ENCODE measurements around the gene CLSTN1.
A peak's percentile ranks its signal among the peaks of the same experiment; 100 is the strongest.

The CLSTN1 gene

GRCh38 chr1:9811239-9811966 lies 12.4 kb downstream of the CLSTN1 start:
- H2BK5ac ChIP-seq (ENCODE audit: low read depth, low read length, poor library complexity): no peak overlapping the region
- no peaks in the 10 kb centered on the region for H3K27me3 ChIP-seq (ENCODE audit: insufficient read depth, low read length)
- H2BK12ac ChIP-seq (ENCODE audit: low read length): no peak overlapping the region
- no peak overlapping the region for H2AK5ac ChIP-seq (ENCODE audit: low read length)
- no peaks in the 10 kb centered on the region for H3K36me3 ChIP-seq (ENCODE audit: control insufficient read depth in 1 of 2, insufficient read depth in 2 of 2, low read length in 2 of 2)
- H3K9me3 ChIP-seq (ENCODE audit: insufficient read depth, low read depth, low read length): no peaks in the 10 kb centered on the region
- no peak overlapping the region for H4K8ac ChIP-seq (ENCODE audit: low read depth, low read length)
- H3K27ac ChIP-seq (ENCODE audit: low read depth, low read length): no peak overlapping the region
- H3K4me2 ChIP-seq (ENCODE audit: low read length): no peak overlapping the region
- no peak overlapping the region for H3K4me3 ChIP-seq (ENCODE audit: low read depth, low read length)
- H3K23ac ChIP-seq (ENCODE audit: low read length): no peak overlapping the region
- no peak overlapping the region for H3K18ac ChIP-seq (ENCODE audit: low read length)
- no peak overlapping the region for H2BK120ac ChIP-seq (ENCODE audit: insufficient read depth, low read length, poor library complexity)
- DNase-seq: no peak
- peaks cover 3 to 5% of the 10 kb centered on the region in 2 experiments for H3K4me1 ChIP-seq (ENCODE audit: control insufficient read depth in 1 of 2, insufficient read depth in 2 of 2, low read length in 2 of 2)
- no peak overlapping the region for H4K12ac ChIP-seq (ENCODE audit: low read depth, low read length)
- no peak overlapping the region for H3K14ac ChIP-seq (ENCODE audit: low read length)
- H4K91ac ChIP-seq (ENCODE audit: low read depth, low read length): no peak overlapping the region
- no CpG with 5 or more reads among the region's 6 CpGs for WGBS (ENCODE audit: extremely low coverage, insufficient coverage, insufficient read length)
- peaks cover 2% of the 10 kb centered on the region for H3K79me2 ChIP-seq (ENCODE audit: control insufficient read depth, insufficient read depth, low read length, poor library complexity)
- no peak overlapping the region for H2AFZ ChIP-seq (ENCODE audit: insufficient read depth, low read length, poor library complexity)
- no peak overlapping the region for H3K4ac ChIP-seq (ENCODE audit: low read depth, low read length)
- H3K79me1 ChIP-seq (ENCODE audit: low read length): no peaks in the 10 kb centered on the region
- H3K9ac ChIP-seq (ENCODE audit: low read length): no peak overlapping the region

GRCh38 chr1:9809100-9809510 lies 14.7 kb downstream of the CLSTN1 start:
- no peaks in the 10 kb centered on the region for H3K27me3 ChIP-seq (ENCODE audit: insufficient read depth, low read length)
- no peak overlapping the region for H2AFZ ChIP-seq (ENCODE audit: insufficient read depth, low read length, poor library complexity)
- no peak overlapping the region for H3K9ac ChIP-seq (ENCODE audit: low read length)
- no peak overlapping the region for H3K23ac ChIP-seq (ENCODE audit: low read length)
- peaks cover 2% of the 10 kb centered on the region for H3K79me2 ChIP-seq (ENCODE audit: control insufficient read depth, insufficient read depth, low read length, poor library complexity)
- H3K36me3 ChIP-seq (ENCODE audit: control insufficient read depth in 1 of 2, insufficient read depth in 2 of 2, low read length in 2 of 2): no peaks in the 10 kb centered on the region
- no peak overlapping the region for H3K14ac ChIP-seq (ENCODE audit: low read length)
- no peak overlapping the region for H4K8ac ChIP-seq (ENCODE audit: low read depth, low read length)
- no peak overlapping the region for H3K4me3 ChIP-seq (ENCODE audit: low read depth, low read length)
- peaks cover 3% of the 10 kb centered on the region for H3K9me3 ChIP-seq (ENCODE audit: insufficient read depth, low read depth, low read length)
- H3K4me2 ChIP-seq (ENCODE audit: low read length): no peak overlapping the region
- no peak overlapping the region for H3K27ac ChIP-seq (ENCODE audit: low read depth, low read length)
- no peak overlapping the region for H4K12ac ChIP-seq (ENCODE audit: low read depth, low read length)
- H2BK120ac ChIP-seq (ENCODE audit: insufficient read depth, low read length, poor library complexity): no peak overlapping the region
- no peak overlapping the region for H4K91ac ChIP-seq (ENCODE audit: low read depth, low read length)
- no peak overlapping the region for H2AK5ac ChIP-seq (ENCODE audit: low read length)
- no peak overlapping the region for H2BK5ac ChIP-seq (ENCODE audit: low read depth, low read length, poor library complexity)
- H3K18ac ChIP-seq (ENCODE audit: low read length): no peak overlapping the region
- no peak overlapping the region for H2BK12ac ChIP-seq (ENCODE audit: low read length)
- no CpG with 5 or more reads among the region's 8 CpGs for WGBS (ENCODE audit: extremely low coverage, insufficient coverage, insufficient read length)
- peaks cover 3 to 5% of the 10 kb centered on the region in 2 experiments for H3K4me1 ChIP-seq (ENCODE audit: control insufficient read depth in 1 of 2, insufficient read depth in 2 of 2, low read length in 2 of 2)
- peak in 1 of 2 donors; percentile 20 for DNase-seq
- no peaks in the 10 kb centered on the region for H3K79me1 ChIP-seq (ENCODE audit: low read length)
- H3K4ac ChIP-seq (ENCODE audit: low read depth, low read length): no peak overlapping the region

GRCh38 chr1:9808459-9808858 lies 15.3 kb downstream of the CLSTN1 start:
- Histone ChIP-seq H3K18ac (ENCODE audit: low read length) (no peak overlapping the region), H3K4me3 (ENCODE audit: low read depth, low read length) (no peak overlapping the region), H3K4ac (ENCODE audit: low read depth, low read length) (no peak overlapping the region), H3K79me2 (ENCODE audit: control insufficient read depth, insufficient read depth, low read length, poor library complexity) (peaks cover 2% of the 10 kb centered on the region), H3K27ac (ENCODE audit: low read depth, low read length) (no peak overlapping the region), H3K36me3 (ENCODE audit: control insufficient read depth in 1 of 2, insufficient read depth in 2 of 2, low read length in 2 of 2) (no peaks in the 10 kb centered on the region), H3K79me1 (ENCODE audit: low read length) (no peaks in the 10 kb centered on the region), H2BK12ac (ENCODE audit: low read length) (no peak overlapping the region), H3K27me3 (ENCODE audit: insufficient read depth, low read length) (no peaks in the 10 kb centered on the region), H3K14ac (ENCODE audit: low read length) (no peak overlapping the region), H2AK5ac (ENCODE audit: low read length) (no peak overlapping the region), H4K12ac (ENCODE audit: low read depth, low read length) (no peak overlapping the region), H2BK120ac (ENCODE audit: insufficient read depth, low read length, poor library complexity) (no peak overlapping the region), H2AFZ (ENCODE audit: insufficient read depth, low read length, poor library complexity) (no peak overlapping the region), H3K4me2 (ENCODE audit: low read length) (no peak overlapping the region), H4K8ac (ENCODE audit: low read depth, low read length) (no peak overlapping the region), H3K9ac (ENCODE audit: low read length) (no peak overlapping the region), H4K91ac (ENCODE audit: low read depth, low read length) (no peak overlapping the region), H3K9me3 (ENCODE audit: insufficient read depth, low read depth, low read length) (peaks cover 3% of the 10 kb centered on the region), H2BK5ac (ENCODE audit: low read depth, low read length, poor library complexity) (no peak overlapping the region), H3K4me1 (ENCODE audit: control insufficient read depth in 1 of 2, insufficient read depth in 2 of 2, low read length in 2 of 2) (peaks cover 3 to 5% of the 10 kb centered on the region in 2 experiments), H3K23ac (ENCODE audit: low read length) (no peak overlapping the region)
- DNase-seq: no peak
- WGBS (ENCODE audit: extremely low coverage, insufficient coverage, insufficient read length): no CpG with 5 or more reads among the region's 8 CpGs

DNA sequence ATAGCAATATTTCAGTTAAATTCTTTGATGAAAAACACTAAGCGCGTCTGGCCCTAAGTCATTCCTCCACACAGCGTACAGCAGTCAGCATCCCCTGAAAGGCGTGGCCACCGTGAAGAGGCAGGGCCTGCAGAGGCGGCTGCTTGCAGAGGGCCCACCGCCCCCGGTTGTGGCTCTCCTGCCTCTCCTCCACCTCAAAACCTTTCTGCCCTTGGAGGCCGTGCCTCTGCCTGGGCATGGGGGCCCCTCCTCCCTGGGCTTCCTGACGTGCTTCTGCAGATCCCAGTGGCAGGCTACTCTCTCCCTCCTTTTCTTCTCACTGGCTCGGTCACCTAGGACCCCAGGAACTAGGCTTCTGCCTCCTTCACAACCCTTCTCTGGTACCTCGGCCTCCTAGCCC lies 16.2 kb downstream of the CLSTN1 start:
- no peak overlapping the region for H3K14ac ChIP-seq (ENCODE audit: low read length)
- no peak overlapping the region for H3K18ac ChIP-seq (ENCODE audit: low read length)
- H2BK120ac ChIP-seq (ENCODE audit: insufficient read depth, low read length, poor library complexity): no peak overlapping the region
- H4K91ac ChIP-seq (ENCODE audit: low read depth, low read length): no peak overlapping the region
- no peak overlapping the region for H3K23ac ChIP-seq (ENCODE audit: low read length)
- H4K8ac ChIP-seq (ENCODE audit: low read depth, low read length): no peak overlapping the region
- no peak overlapping the region for H3K4me2 ChIP-seq (ENCODE audit: low read length)
- H3K27ac ChIP-seq (ENCODE audit: low read depth, low read length): no peak overlapping the region
- H4K12ac ChIP-seq (ENCODE audit: low read depth, low read length): no peak overlapping the region
- no peak overlapping the region for H3K9ac ChIP-seq (ENCODE audit: low read length)
- no peaks in the 10 kb centered on the region for H3K79me1 ChIP-seq (ENCODE audit: low read length)
- WGBS (ENCODE audit: extremely low coverage, insufficient coverage, insufficient read length): no CpG with 5 or more reads among the region's 12 CpGs
- no peaks in the 10 kb centered on the region for H3K36me3 ChIP-seq (ENCODE audit: control insufficient read depth in 1 of 2, insufficient read depth in 2 of 2, low read length in 2 of 2)
- H3K9me3 ChIP-seq (ENCODE audit: insufficient read depth, low read depth, low read length): peaks cover 3% of the 10 kb centered on the region
- H3K79me2 ChIP-seq (ENCODE audit: control insufficient read depth, insufficient read depth, low read length, poor library complexity): peaks cover 2% of the 10 kb centered on the region
- no peak overlapping the region for H2AK5ac ChIP-seq (ENCODE audit: low read length)
- no peak overlapping the region for H2AFZ ChIP-seq (ENCODE audit: insufficient read depth, low read length, poor library complexity)
- peaks cover 3 to 5% of the 10 kb centered on the region in 2 experiments for H3K4me1 ChIP-seq (ENCODE audit: control insufficient read depth in 1 of 2, insufficient read depth in 2 of 2, low read length in 2 of 2)
- H2BK12ac ChIP-seq (ENCODE audit: low read length): no peak overlapping the region
- no peak for DNase-seq
- H2BK5ac ChIP-seq (ENCODE audit: low read depth, low read length, poor library complexity): no peak overlapping the region
- H3K4ac ChIP-seq (ENCODE audit: low read depth, low read length): no peak overlapping the region
- no peaks in the 10 kb centered on the region for H3K27me3 ChIP-seq (ENCODE audit: insufficient read depth, low read length)
- no peak overlapping the region for H3K4me3 ChIP-seq (ENCODE audit: low read depth, low read length)

Measured in trophoblast cell (in vitro differentiated cells and primary cell).